ENCODE measurements around the gene ANLN. TPM values are rescaled to one million over a fixed set of nuclear protein-coding genes. Genes with fewer than 3 reads are reported as not detected.

The ANLN gene
- total RNA-seq, 1 experiment from 2014 or later: 130 TPM

GRCh38 chr7:36464271-36464670, 74.6 kb downstream of the ANLN start:
- Histone ChIP-seq H3K9ac (ENCODE audit: low read length) (no peak overlapping the region), H3K27ac (ENCODE audit: low read depth, low read length) (no peak overlapping the region), H3K27me3 (ENCODE audit: insufficient read depth, low read length) (no peaks in the 10 kb centered on the region), H3K4me2 (ENCODE audit: low read length) (no peak overlapping the region), H3K9me2 (ENCODE audit: insufficient read depth) (no peaks in the 10 kb centered on the region), H3K4me3 (replicated peaks in 1 of 2; ENCODE audit: low read depth in 1 of 2, low read length in 2 of 2) (no peak overlapping the region), H3K9me3 (ENCODE audit: control insufficient read depth in 1 of 2, insufficient read depth in 1 of 2, low read depth in 1 of 2, low read length in 2 of 2) (no peaks in the 10 kb centered on the region), H2AFZ (ENCODE audit: low read depth, low read length, poor library complexity, severe bottlenecking) (no peak overlapping the region), H3K36me3 (ENCODE audit: control insufficient read depth in 1 of 2, insufficient read depth in 2 of 2, low read length in 2 of 2) (no peaks in the 10 kb centered on the region), H3K4me1 (ENCODE audit: control insufficient read depth in 1 of 2, insufficient read depth in 2 of 2, low read length in 2 of 2) (no peaks in the 10 kb centered on the region), H4K20me1 (ENCODE audit: insufficient read depth) (no peaks in the 10 kb centered on the region), H3K79me2 (ENCODE audit: insufficient read depth, low read length) (no peaks in the 10 kb centered on the region)
- ChIA-PET POLR2A (no interaction called here), CTCF (no interaction called here), RAD21 (ENCODE audit: low non-redundant PET in 1 of 2, low total read pairs in 2 of 2, uncharacterized antibody in 2 of 2, unreplicated experiment in 2 of 2) (no interaction called here)
- ATAC-seq (no peak), DNase-seq (ENCODE audit: low read depth, low spot score) (no peak)
- intact Hi-C loops (cut with micrococcal nuclease): no loop called here
- BruUV-seq (replicated peaks): no TSS peak
- TF ChIP-seq CEBPB (IDR thresholded peaks at IDR 0.05; ENCODE audit: low read depth) (no peak), YY1 (IDR thresholded peaks at IDR 0.05; ENCODE audit: extremely low read depth, insufficient replicate concordance, low read depth, low read length) (no peak), FOSL1 (IDR thresholded peaks at IDR 0.05; ENCODE audit: low read depth) (no peak), POLR2A (IDR thresholded peaks at IDR 0.05; ENCODE audit: borderline replicate concordance, extremely low read depth, insufficient read depth, insufficient read length) (no peak), ZFX (IDR thresholded peaks at IDR 0.05) (no peak), SP1 (IDR thresholded peaks at IDR 0.05; ENCODE audit: low read depth) (no peak), CBX3 (IDR thresholded peaks at IDR 0.05; ENCODE audit: low read depth) (no peak), REST (IDR thresholded peaks at IDR 0.05; ENCODE audit: low read depth) (no peak), EZH2phosphoT487 (IDR thresholded peaks at IDR 0.05; ENCODE audit: borderline replicate concordance) (no peak), EGR1 (IDR thresholded peaks at IDR 0.05; ENCODE audit: low read depth) (no peak), SIN3A (IDR thresholded peaks at IDR 0.05; ENCODE audit: low read depth) (no peak), TCF7L2 (IDR thresholded peaks at IDR 0.05; ENCODE audit: borderline replicate concordance, extremely low read depth, insufficient read depth, insufficient read length) (no peak), ZBTB33 (IDR thresholded peaks at IDR 0.05; ENCODE audit: extremely low read depth, insufficient replicate concordance, low read length) (no peak), JUND (IDR thresholded peaks at IDR 0.05) (no peak), ELF1 (IDR thresholded peaks at IDR 0.05; ENCODE audit: borderline replicate concordance, low read depth) (no peak)
- TF ChIP-seq, protein P1, sequence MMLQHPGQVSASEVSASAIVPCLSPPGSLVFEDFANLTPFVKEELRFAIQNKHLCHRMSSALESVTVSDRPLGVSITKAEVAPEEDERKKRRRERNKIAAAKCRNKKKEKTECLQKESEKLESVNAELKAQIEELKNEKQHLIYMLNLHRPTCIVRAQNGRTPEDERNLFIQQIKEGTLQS (IDR thresholded peaks at IDR 0.05): no peak
- TF ChIP-seq, protein P2, sequence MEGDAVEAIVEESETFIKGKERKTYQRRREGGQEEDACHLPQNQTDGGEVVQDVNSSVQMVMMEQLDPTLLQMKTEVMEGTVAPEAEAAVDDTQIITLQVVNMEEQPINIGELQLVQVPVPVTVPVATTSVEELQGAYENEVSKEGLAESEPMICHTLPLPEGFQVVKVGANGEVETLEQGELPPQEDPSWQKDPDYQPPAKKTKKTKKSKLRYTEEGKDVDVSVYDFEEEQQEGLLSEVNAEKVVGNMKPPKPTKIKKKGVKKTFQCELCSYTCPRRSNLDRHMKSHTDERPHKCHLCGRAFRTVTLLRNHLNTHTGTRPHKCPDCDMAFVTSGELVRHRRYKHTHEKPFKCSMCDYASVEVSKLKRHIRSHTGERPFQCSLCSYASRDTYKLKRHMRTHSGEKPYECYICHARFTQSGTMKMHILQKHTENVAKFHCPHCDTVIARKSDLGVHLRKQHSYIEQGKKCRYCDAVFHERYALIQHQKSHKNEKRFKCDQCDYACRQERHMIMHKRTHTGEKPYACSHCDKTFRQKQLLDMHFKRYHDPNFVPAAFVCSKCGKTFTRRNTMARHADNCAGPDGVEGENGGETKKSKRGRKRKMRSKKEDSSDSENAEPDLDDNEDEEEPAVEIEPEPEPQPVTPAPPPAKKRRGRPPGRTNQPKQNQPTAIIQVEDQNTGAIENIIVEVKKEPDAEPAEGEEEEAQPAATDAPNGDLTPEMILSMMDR (IDR thresholded peaks at IDR 0.05 in 2 of 3, conservative IDR thresholded peaks at IDR 0.05 in 1 of 3; ENCODE audit: borderline replicate concordance in 1 of 3, insufficient read depth in 1 of 3, low read depth in 2 of 3, low read length in 2 of 3): no peak
